ENCODE data around the gene KRTAP10-8. TPM values are rescaled to one million over a fixed set of nuclear protein-coding genes. Genes with fewer than 3 reads are reported as not detected.
"Not testable (repeated sequence)": the region's sequence is repeated elsewhere in the genome, so short reads cannot be mapped to it uniquely, and the experiment has no call there.

Gene KRTAP10-8
- polyA plus RNA-seq, 3 donors: not detected

GRCh38 chr21:44576025-44576420, 35.9 kb upstream of the KRTAP10-8 start:
- 83 to 91% (median 90%) methylated on average over 10 of the region's 10 CpGs for WGBS, 3 donors
- H3K27ac ChIP-seq (ENCODE audit: low read depth, low read length): no peak overlapping the region

GRCh38 chr21:44578371-44579055, 33.4 kb upstream of the KRTAP10-8 start:
- WGBS, 3 donors: 90 to 93% (median 91%) methylated on average over 17 of the region's 17 CpGs
- no peak overlapping the region for H3K27ac ChIP-seq (ENCODE audit: low read depth, low read length)

- WGBS, 3 donors: 64 to 77% (median 77%) methylated on average over 17 to 22 of the region's 22 CpGs
- no peak overlapping the region for H3K27ac ChIP-seq (ENCODE audit: low read depth, low read length)
These were observed 32.6 kb upstream of the KRTAP10-8 start for GRCh38 chr21:44579056-44579832.

GRCh38 chr21:44579833-44580144, 32.1 kb upstream of the KRTAP10-8 start:
- no peak overlapping the region for H3K27ac ChIP-seq (ENCODE audit: low read depth, low read length)
- WGBS, 3 donors: 60 to 80% (median 75%) methylated on average over 7 of the region's 7 CpGs

- WGBS, 3 donors: 37 to 52% (median 39%) methylated on average over 17 to 19 of the region's 19 CpGs
- not testable (repeated sequence) for H3K27ac ChIP-seq (ENCODE audit: low read depth, low read length)
These were observed 31.6 kb upstream of the KRTAP10-8 start, which contains the start of gene KRTAP10-5 for GRCh38 chr21:44580231-44580821. KRTAP10-5 (minus strand) TSS chr21:44580604; CDS start chr21:44580578, 26 bp downstream.

GRCh38 chr21:44581158-44581557, 30.7 kb upstream of the KRTAP10-8 start:
- no peak overlapping the region for H3K27ac ChIP-seq (ENCODE audit: low read depth, low read length)
- 79 to 92% (median 80%) methylated on average over 3 of the region's 3 CpGs for WGBS, 3 donors

- H3K27ac ChIP-seq (ENCODE audit: low read depth, low read length): no peak overlapping the region
- 71 to 75% (median 75%) methylated on average over 15 of the region's 15 CpGs for WGBS, 3 donors
These were observed 29.8 kb upstream of the KRTAP10-8 start for GRCh38 chr21:44582055-44582454.

GRCh38 chr21:44583089-44583799, 28.6 kb upstream of the KRTAP10-8 start:
- no peak overlapping the region for H3K27ac ChIP-seq (ENCODE audit: low read depth, low read length)
- 27 to 48% (median 30%) methylated on average over 11 of the region's 11 CpGs for WGBS, 3 donors

DNA sequence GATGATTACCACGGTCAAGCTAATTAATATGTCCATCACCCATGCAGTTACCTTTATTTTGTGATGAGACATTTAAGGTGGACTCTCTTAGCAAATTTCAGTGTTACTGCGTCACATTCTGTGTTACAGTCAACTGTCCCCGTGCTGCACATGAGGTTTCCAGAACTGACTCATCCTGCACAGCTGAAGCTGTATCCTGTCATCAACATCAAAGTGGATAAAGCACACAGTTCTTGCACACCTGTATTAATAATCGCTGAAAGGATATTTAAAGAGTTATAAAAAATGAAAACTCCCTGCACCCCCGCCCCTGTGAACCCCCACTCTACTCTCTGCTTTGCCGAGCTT, 28.1 kb upstream of the KRTAP10-8 start:
- H3K27ac ChIP-seq (ENCODE audit: low read depth, low read length): no peak overlapping the region
- 57 to 81% (median 71%) methylated on average over 6 of the region's 6 CpGs for WGBS, 3 donors

DNA sequence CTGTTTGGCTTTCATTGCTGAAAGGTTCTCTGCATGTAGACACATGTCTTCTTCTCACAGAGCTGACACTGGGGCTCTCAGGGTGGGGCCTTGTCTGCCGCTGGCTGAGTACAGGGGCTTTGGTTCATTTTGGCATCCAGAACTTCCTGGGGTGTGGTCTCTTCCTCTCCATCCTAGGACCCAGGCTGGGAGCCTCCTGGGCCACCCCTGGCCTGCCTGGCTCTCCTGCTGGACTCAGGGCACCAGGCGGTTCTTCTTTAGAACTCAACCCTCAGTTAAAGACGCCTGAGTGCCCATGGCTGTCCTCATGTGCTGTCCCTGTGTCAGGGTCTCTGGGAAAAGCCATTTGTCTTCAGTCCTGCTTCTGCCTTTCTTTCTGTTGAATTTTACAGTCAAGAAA, 26.0 kb upstream of the KRTAP10-8 start:
- 72 to 80% (median 78%) methylated on average over 3 of the region's 3 CpGs for WGBS, 3 donors
- H3K27ac ChIP-seq (ENCODE audit: low read depth, low read length): no peak overlapping the region

GRCh38 chr21:44589094-44589493, 22.8 kb upstream of the KRTAP10-8 start:
- H3K27ac ChIP-seq (ENCODE audit: low read depth, low read length): no peak overlapping the region
- WGBS, 3 donors: 94 to 100% (median 94%) methylated on average over 2 of the region's 2 CpGs

- H3K27ac ChIP-seq (ENCODE audit: low read depth, low read length): no peak overlapping the region
- 69 to 78% (median 74%) methylated on average over 22 to 24 of the region's 24 CpGs for WGBS, 3 donors
These were observed 22.1 kb upstream of the KRTAP10-8 start for GRCh38 chr21:44589586-44590305.

- no peak overlapping the region for H3K27ac ChIP-seq (ENCODE audit: low read depth, low read length)
- WGBS, 3 donors: 74 to 82% (median 76%) methylated on average over 9 to 10 of the region's 10 CpGs
These were observed 21.6 kb upstream of the KRTAP10-8 start for GRCh38 chr21:44590311-44590721.

- 45 to 64% (median 59%) methylated on average over 11 to 18 of the region's 19 CpGs for WGBS, 3 donors
These were observed 20.7 kb upstream of the KRTAP10-8 start for GRCh38 chr21:44590897-44591800.

DNA sequence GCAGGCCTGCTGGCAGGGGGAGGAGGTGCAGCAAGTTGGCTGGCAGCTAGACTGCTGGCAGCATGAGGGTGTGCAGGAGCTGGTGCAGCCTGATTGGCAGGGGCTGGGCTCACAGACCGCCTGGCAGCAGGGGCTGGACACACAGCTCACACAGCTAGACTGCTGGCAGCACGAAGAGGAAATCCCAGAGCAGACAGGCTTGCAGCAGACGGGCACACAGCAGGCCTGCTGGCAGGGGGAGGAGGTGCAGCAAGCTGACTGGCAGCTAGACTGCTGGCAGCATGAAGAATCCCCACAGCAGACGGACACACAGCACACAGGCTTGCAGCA, 20.1 kb upstream of the KRTAP10-8 start:
- 41 to 57% (median 50%) methylated on average over 1 to 4 of the region's 4 CpGs for WGBS, 3 donors
- not testable (repeated sequence) for H3K27ac ChIP-seq (ENCODE audit: low read depth, low read length)

More at GRCh38 chr21:44590897-44591800, 20.7 kb upstream of the KRTAP10-8 start:
- not testable (repeated sequence) for H3K27ac ChIP-seq (ENCODE audit: low read depth, low read length)

DNA sequence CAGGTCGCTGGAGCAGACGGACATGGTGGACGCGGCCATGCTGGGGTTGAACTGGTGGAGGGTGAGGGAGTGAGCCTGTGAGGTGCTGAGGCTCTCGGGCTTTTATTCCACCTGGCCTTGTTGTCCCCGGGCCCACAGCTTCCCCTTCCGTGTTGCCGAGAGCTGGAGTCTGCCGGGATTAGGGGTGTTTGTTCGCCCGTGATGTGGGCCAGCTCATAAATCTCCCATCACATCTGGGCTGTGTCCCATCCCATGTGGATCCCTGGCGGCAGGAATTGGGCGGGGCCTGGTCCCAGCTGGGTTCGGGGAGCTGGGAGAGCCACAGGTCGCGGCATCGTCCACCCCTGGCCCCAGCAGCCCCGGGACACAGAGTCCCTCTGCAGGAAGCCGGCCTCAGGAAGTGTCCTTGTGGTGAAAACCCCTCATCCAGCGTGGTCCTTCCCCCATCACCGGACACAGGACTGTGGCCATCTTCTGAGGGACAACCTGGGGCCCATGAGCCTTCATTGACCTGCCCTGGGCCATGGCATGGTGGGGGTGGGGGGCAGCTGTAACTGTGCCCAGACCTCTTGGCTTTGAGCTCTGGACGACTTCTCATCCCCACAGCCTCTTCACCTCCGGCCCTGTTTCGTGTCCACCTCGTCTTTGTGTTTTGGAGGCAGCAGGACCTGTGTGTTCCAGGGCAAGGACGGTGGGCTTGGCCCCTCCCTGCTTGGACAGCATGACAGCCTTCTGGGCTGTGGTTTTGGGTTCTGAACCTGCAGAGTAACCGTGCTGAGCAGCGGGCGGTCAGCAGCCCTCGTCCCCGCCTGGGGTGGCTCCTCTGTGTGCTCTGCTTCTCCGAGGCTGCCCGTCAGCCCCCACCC, 19.2 kb upstream of the KRTAP10-8 start, which contains the start of gene KRTAP10-6:
KRTAP10-6 (minus strand) TSS at position 60 of the 866 bp plus-strand sequence; CDS start at position 39, 21 bp downstream.
- 45 to 60% (median 59%) methylated on average over 33 of the region's 33 CpGs for WGBS, 3 donors
- no peak within 1 kb of the TSS for H3K27ac ChIP-seq (ENCODE audit: low read depth, low read length)
